Measurements from ENCODE around the gene ERLIN1.

ERLIN1 gene

DNA sequence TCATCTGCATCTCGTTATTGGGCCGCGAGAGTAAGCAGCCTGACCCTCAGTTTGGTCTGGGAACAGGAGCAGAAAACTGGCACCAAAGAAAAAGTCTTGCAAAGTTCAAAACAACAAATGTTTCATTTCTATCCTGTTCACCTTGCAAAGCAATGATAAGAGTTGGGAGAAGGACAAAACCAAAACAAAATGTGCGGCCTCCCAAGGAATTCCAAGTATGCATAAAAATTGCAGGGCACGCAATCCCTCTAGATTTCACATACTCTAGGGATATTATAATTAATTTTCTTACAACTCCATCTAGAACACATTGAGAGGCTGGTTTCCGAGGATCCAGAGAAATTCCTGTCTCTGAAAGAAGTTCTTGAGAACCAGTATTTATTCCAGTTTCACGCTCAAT lies 23.5 kb upstream of the ERLIN1 start:
- TF ChIP-seq, protein P1, sequence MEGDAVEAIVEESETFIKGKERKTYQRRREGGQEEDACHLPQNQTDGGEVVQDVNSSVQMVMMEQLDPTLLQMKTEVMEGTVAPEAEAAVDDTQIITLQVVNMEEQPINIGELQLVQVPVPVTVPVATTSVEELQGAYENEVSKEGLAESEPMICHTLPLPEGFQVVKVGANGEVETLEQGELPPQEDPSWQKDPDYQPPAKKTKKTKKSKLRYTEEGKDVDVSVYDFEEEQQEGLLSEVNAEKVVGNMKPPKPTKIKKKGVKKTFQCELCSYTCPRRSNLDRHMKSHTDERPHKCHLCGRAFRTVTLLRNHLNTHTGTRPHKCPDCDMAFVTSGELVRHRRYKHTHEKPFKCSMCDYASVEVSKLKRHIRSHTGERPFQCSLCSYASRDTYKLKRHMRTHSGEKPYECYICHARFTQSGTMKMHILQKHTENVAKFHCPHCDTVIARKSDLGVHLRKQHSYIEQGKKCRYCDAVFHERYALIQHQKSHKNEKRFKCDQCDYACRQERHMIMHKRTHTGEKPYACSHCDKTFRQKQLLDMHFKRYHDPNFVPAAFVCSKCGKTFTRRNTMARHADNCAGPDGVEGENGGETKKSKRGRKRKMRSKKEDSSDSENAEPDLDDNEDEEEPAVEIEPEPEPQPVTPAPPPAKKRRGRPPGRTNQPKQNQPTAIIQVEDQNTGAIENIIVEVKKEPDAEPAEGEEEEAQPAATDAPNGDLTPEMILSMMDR (IDR thresholded peaks at IDR 0.05; ENCODE audit: control extremely low read depth, extremely low read depth, low read depth, missing control alignments), result no peak
- CTCF ChIA-PET, result interaction anchor here (1.0 kb wide), 1 partner anchor 12 kb away, joined by 3 read pairs; no protein-coding TSS in a partner anchor
- POLR2A ChIA-PET, result no interaction called here
- no peak for DNase-seq (ENCODE audit: extremely low spot score)

DNA sequence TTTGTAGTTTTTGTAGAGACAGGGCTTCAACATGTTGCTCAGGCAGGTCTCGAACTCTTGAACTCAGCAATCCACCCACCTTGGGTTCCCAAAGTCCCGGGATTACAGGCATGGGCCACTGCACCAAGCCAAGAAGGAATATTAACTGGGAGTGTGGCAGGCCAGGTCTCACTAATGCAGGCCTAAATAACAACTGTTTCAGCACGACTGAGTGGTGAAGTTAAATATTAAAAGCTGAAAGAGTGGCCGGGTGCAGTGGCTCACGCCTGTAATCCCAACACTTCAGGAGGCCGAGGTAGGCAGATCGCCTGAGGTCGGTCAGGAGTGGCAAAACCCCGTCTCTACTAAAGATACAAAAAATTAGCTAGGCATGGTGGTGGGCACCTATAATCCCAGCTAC lies 22.4 kb upstream of the ERLIN1 start:
- ChIA-PET CTCF (interaction anchor here (1.0 to 1.2 kb wide), 2 partner anchors 11 kb away, joined by 3 to 4 read pairs; no protein-coding TSS in a partner anchor), POLR2A (no interaction called here)
- TF ChIP-seq, protein P1 (IDR thresholded peaks at IDR 0.05; ENCODE audit: control extremely low read depth, extremely low read depth, low read depth, missing control alignments), result no peak
- no peak for DNase-seq (ENCODE audit: extremely low spot score)

DNA sequence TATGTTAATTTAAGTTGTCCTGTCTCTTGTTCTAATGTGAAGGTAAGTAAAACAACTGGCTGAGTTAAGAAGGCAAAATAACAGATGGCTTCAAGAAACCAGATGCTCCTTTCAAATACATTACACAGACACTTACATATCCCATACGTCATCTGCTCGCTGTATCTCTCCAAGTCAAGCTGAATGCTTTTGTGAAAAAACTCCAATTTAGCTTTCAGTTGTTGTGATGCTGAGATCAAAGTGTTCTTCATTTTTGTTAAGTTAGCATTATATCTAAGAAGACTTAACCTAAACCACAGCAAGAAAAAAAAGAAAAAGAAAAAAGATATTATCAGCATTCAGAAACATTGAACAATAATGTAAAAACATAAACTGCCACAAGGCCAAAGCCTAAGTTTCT lies 18.5 kb upstream of the ERLIN1 start:
- DNase-seq (ENCODE audit: extremely low spot score), result no peak
- TF ChIP-seq, protein P1 (IDR thresholded peaks at IDR 0.05; ENCODE audit: control extremely low read depth, extremely low read depth, low read depth, missing control alignments), result no peak
- ChIA-PET CTCF (interaction anchor here (0.8 to 1.6 kb wide), 4 partner anchors 10 to 60 kb away, joined by 3 to 4 read pairs (median 3); no protein-coding TSS in a partner anchor), POLR2A (no interaction called here)

DNA sequence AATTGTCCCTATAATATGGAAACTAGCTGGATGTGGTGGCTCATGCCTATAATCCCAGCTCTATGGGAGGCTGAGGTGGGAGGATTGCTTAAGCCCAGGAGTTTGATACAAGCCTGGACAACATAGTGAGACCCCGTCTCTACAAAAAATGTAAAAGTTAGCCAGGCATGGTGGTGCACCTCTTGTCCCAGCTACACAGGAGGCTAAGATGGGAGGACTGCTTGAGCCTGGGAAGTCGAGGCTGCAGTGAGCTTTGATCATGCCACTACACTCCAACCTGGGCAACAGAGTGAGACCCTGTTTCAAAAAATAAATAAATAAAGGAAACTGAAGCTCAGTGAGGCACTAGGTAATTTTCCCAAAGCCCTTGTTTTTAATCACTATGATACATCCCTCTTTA lies 15.7 kb upstream of the ERLIN1 start:
- DNase-seq (ENCODE audit: extremely low spot score), result no peak
- POLR2A ChIA-PET, result no interaction called here
- CTCF ChIA-PET, result interaction anchor here (0.9 to 2.1 kb wide), 6 partner anchors 9 to 156 kb away, joined by 3 to 4 read pairs (median 3); no protein-coding TSS in a partner anchor
- TF ChIP-seq, protein P1 (IDR thresholded peaks at IDR 0.05; ENCODE audit: control extremely low read depth, extremely low read depth, low read depth, missing control alignments), result no peak

DNA sequence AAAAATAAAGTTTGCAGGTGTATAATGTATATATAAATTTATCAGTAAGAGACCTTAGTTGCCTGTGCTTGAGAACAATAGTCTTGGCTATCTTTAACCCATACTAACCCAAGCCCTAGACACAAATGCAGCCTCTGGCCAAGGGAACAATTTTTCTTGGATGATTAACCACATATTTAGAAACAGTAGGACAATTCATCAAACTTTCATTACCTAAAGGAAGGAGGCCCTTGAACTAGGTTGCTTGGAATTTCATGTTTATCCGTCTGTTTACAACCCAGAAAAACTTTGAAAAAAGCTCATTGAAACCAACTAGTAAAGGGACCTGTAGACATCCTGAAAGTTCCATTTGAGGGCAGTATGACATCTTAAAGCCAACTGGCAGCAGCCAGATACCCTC lies 8.9 kb upstream of the ERLIN1 start:
- DNase-seq (ENCODE audit: extremely low spot score), result no peak
- TF ChIP-seq, protein P1 (IDR thresholded peaks at IDR 0.05; ENCODE audit: control extremely low read depth, extremely low read depth, low read depth, missing control alignments), result no peak
- CTCF ChIA-PET, result interaction anchor here (0.7 to 1.4 kb wide), 2 partner anchors 10 to 49 kb away, joined by 3 to 4 read pairs; no protein-coding TSS in a partner anchor
- POLR2A ChIA-PET, result no interaction called here

DNA sequence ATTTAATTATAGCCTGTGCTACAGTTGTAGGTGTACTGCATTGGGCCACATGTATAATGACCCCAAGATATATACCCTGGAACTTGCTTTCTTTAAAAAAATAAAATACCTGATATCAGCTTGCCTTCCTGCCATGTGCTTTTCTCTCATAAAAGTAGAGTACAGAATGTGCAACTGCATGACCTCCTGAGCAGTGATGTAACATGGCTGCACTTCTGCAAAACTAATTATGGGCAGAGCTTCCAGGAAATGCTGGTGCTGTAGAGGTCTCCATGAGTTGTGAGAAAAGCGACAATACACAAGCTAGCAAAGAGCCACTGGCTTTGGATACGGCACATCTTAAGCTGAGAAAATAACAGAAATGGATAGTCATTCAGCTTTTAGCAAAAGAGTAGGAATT lies 6.5 kb upstream of the ERLIN1 start:
- ChIA-PET POLR2A (no interaction called here), CTCF (interaction anchor here (0.8 to 2.0 kb wide), 3 partner anchors 10 to 183 kb away, joined by 3 to 4 read pairs (median 3); partner anchors contain the start of gene DNMBP)
- no peak for DNase-seq (ENCODE audit: extremely low spot score)
- TF ChIP-seq, protein P1 (IDR thresholded peaks at IDR 0.05; ENCODE audit: control extremely low read depth, extremely low read depth, low read depth, missing control alignments), result no peak

Data from GM10248 (cell line).